GM12872 (cell line): Measurements from ENCODE around the gene SNRPD3.

ENCODE experiments used
- CTCF ChIP-seq: IDR thresholded peaks from 3 replicates; pipeline ENCODE4 v1.5.1; 2011; ENCODE audit warnings: low read depth, mild to moderate bottlenecking, low read length, moderate library complexity; ENCODE audit not compliant: insufficient read depth

The SNRPD3 gene

GRCh38 chr22:24521791-24522245 lies 34.0 kb upstream of the SNRPD3 start:
- peak; percentile 66 for TF ChIP-seq CTCF

- no peak for TF ChIP-seq CTCF
Observed at GRCh38 chr22:24523873-24524272, 31.9 kb upstream of the SNRPD3 start.

GRCh38 chr22:24525416-24526037 lies 30.3 kb upstream of the SNRPD3 start:
- peak; percentile 92 for TF ChIP-seq CTCF

DNA sequence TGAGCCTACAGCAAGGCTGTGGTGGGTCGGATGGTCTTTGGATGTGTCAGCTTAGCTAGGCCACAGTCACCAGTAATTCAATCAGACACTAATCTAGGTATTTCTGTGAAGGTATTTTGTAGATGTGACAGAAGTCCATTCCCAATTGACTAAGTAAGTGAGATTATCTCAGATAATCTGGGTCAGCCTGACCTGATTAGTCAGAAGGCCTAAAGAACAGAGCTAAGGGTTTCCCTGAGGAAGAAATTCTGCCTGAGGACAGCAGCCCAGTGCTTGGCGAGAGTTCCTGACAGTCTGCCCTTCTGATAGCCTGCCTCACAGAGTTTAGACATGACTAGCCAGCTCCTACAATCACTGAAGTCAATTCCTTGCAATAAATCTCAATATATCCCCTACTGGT lies 29.6 kb upstream of the SNRPD3 start:
- TF ChIP-seq CTCF, result no peak

DNA sequence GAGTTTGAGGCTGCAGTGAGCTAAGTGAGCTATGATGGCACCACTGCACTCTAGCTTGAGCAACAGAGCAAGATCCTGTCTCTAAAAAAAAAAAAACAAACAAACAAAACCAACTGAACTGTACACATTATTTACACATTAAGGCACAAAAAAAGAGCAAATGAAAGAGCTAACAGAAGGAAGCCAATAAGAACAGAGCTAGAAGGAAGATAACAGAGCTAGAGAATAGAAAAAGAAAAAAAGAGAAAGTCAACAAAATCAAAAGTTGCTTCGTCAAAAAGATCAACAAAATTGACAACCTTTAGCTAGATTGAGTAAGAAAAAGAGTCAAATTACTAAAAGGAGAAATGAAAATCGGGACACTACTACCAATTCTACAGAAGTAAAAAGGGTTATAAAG lies 25.9 kb upstream of the SNRPD3 start:
- TF ChIP-seq CTCF, result no peak

DNA sequence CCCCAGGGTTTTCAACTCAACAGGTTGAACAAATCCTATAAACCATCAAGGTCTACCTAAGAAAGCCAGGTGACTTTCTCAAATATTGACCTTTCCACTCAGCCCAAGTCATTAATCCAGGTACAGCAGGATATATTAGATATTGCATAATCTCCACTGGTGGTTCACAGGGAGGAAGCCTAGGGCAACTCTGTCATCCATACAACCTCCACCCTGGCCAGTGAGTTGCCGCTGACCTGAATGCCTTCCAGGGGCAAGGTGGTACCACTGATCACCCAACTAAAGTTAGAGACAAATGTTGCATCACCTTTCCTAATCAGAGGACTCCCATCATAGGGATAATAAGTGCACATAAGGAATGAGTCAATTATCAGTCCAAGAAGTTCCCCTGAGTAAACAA lies 23.7 kb upstream of the SNRPD3 start:
- no peak for TF ChIP-seq CTCF

- no peak for TF ChIP-seq CTCF
Observed at GRCh38 chr22:24535348-24535747, 20.5 kb upstream of the SNRPD3 start.

DNA sequence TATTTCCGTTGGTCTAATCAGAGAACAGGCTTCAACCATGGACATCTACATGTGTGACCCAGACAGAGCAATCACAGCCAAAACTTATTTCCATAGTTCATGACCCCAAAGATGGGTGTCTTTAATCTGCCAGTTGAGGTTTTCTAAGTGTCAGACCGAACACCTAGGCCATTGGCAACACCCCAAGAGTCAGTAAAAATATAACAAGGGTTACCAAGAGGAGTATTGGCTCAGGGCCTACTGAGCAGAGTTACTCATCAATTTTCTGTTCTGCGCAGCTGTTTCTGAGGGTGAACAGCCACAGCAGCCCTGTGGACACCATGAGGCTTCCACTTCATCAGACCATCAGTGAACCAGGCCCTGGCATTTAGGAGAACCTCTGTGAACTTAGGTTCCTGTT lies 19.7 kb upstream of the SNRPD3 start:
- no peak for TF ChIP-seq CTCF
